ENCODE results near the gene IRX4. TPM values are rescaled to one million over a fixed set of nuclear protein-coding genes. Genes with fewer than 3 reads are reported as not detected.

The IRX4 gene
- total RNA-seq, 1 donor from 2014 or later: 0.92 TPM

DNA sequence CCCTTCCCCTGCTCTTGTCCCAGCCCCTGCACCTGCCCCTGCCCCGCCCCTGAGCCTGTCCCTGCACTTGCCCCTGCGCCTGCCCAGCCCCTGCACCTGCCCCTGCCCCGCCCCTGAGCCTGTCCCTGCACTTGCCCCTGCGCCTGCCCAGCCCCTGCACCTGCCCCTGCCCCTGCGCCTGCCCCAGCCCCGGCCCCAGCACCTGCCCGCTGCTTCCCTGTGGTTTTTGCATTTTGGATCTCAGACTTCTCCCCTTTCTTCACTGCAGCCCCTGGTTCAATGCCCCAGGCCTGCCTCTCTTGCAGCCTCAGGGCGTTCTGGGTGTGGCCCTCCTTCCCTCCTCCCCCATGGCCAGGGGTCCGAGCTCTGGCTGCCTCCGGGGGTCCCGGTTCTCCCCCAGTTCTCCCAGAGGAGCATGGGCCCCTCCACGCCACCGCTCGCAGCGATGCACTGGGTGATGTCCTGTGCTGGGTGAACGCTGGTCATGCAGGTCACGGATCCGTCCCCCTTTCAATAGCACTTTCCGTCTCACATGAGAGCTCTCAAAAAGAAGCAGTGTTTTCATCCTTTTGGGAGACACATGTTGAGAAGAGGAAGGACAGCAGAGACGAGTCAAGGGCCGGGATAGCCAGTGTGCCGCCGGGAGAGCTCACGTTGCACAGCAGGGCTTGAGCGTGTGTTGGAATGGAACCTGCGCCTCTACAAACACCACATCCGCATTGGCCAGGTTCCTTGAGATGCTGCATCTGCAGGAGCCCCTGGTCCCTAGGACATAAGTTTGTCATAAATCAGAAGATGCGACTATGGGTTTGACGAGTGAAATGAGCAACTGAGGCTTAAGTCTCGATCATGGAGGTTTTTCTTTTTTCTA is 44.0 kb upstream of the IRX4 start:
- peaks cover 23% of the 10 kb centered on the region for H3K27me3 ChIP-seq (ENCODE audit: control insufficient read depth, insufficient read depth, low read length)
- H3K4me3 ChIP-seq (ENCODE audit: low read depth, low read length): no peak overlapping the region
- DNase-seq (ENCODE audit: low read depth): no peak
- H3K36me3 ChIP-seq (ENCODE audit: control insufficient read depth, insufficient read depth, low read length): no peaks in the 10 kb centered on the region
- TF ChIP-seq, protein P1, sequence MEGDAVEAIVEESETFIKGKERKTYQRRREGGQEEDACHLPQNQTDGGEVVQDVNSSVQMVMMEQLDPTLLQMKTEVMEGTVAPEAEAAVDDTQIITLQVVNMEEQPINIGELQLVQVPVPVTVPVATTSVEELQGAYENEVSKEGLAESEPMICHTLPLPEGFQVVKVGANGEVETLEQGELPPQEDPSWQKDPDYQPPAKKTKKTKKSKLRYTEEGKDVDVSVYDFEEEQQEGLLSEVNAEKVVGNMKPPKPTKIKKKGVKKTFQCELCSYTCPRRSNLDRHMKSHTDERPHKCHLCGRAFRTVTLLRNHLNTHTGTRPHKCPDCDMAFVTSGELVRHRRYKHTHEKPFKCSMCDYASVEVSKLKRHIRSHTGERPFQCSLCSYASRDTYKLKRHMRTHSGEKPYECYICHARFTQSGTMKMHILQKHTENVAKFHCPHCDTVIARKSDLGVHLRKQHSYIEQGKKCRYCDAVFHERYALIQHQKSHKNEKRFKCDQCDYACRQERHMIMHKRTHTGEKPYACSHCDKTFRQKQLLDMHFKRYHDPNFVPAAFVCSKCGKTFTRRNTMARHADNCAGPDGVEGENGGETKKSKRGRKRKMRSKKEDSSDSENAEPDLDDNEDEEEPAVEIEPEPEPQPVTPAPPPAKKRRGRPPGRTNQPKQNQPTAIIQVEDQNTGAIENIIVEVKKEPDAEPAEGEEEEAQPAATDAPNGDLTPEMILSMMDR (IDR thresholded peaks at IDR 0.05; ENCODE audit: insufficient read depth, low read length, poor library complexity, severe bottlenecking): no peak

DNA sequence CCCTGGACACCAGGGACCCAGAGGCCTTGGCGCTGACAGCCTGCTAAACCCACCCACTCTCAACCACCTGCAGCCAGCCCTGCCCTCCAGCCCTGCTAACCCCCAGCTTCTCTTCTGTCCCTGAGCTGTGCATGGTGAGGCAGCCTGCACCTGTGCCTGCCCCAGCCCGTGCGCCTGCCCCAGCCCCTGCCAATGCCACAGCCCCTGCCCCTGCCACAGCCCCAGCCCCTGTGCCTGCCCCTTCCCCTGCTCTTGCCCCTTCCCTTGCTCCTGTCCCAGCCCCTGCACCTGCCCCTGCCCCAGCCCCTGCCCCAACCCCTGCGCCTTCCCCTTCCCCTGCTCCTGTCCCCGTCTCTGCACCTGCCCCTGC is 43.3 kb upstream of the IRX4 start:
- TF ChIP-seq, protein P1 (IDR thresholded peaks at IDR 0.05; ENCODE audit: insufficient read depth, low read length, poor library complexity, severe bottlenecking): no peak
- no peak for DNase-seq (ENCODE audit: low read depth)

DNA sequence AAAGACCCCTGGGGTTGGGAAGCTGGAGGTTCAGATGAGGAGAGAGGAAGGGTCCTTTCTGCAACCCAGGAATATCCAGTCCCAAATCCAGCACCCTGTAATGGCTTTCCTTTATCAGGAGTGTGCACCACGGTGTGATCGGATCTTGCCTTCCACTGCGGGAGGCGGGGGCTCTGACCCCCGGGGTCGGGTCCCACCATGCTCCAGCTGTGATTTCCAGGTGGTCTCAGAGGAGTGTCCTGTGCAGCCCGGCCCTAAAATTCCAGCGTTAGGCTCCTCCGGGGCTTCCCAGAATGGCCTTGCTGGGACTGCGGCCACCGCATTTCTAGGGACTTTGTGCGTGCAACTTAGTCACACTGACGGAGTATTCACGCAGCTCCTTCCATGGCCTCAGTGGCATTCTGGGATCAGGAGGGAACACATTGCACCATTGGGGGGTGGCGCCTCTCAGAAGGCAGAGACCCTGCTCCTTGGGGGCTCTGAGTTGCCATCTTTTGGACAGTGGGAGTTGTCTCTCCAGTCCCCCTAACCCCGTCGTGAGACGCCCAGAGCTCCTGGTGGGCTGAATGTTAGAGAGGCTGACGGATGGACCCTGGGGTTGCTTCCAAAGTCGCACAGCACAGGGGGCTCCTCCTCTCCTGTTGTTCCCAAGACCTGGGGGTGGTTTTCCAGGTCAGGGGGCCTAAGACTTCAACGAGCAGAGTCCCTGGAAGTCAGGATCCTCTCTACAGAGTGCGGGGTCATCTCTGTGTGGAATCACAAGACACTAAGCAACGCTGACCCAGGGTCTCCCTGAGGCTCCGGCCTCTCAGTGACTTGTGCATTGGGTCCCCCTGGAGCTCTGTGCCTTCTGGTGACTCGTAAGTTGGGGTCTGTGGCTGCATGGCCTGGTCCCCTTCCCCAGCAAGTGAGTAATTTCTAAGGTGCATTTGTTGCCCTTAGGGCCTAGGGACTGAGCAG is 42.7 kb upstream of the IRX4 start:
- H3K4me3 ChIP-seq (ENCODE audit: low read depth, low read length): no peak overlapping the region
- no peak for DNase-seq (ENCODE audit: low read depth)
- H3K27me3 ChIP-seq (ENCODE audit: control insufficient read depth, insufficient read depth, low read length): peaks cover 9% of the 10 kb centered on the region
- TF ChIP-seq, protein P1 (IDR thresholded peaks at IDR 0.05; ENCODE audit: insufficient read depth, low read length, poor library complexity, severe bottlenecking): no peak
- no peaks in the 10 kb centered on the region for H3K36me3 ChIP-seq (ENCODE audit: control insufficient read depth, insufficient read depth, low read length)

More for the DNA sequence above, 43.3 kb upstream of the IRX4 start:
- peaks cover 16% of the 10 kb centered on the region for H3K27me3 ChIP-seq (ENCODE audit: control insufficient read depth, insufficient read depth, low read length)
- no peaks in the 10 kb centered on the region for H3K36me3 ChIP-seq (ENCODE audit: control insufficient read depth, insufficient read depth, low read length)
- H3K4me3 ChIP-seq (ENCODE audit: low read depth, low read length): no peak overlapping the region

DNA sequence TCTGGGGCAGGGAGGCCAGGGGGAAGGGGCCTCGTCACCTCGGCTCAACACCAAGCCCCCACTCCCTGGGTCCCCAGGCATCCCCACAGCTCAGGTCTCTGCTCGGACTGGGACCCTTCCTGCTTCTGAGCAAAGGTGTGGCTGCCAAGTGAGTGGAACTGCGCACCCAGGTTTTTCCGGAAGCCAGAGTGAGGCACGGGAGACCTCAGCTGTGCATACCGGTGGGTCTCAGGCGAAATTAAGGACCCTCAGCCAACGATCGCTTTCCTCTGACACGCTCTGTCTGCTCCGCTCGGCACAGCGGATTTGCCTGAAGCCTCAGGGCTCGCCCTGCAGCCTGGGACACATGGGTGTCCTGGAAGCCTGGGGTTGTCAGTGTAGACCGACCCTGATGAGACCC is 41.0 kb upstream of the IRX4 start:
- Histone ChIP-seq H3K4me3 (ENCODE audit: low read depth, low read length) (no peak overlapping the region), H3K36me3 (ENCODE audit: control insufficient read depth, insufficient read depth, low read length) (no peaks in the 10 kb centered on the region), H3K27me3 (ENCODE audit: control insufficient read depth, insufficient read depth, low read length) (peaks cover 2% of the 10 kb centered on the region)
- DNase-seq (ENCODE audit: low read depth): no peak
- TF ChIP-seq, protein P1 (IDR thresholded peaks at IDR 0.05; ENCODE audit: insufficient read depth, low read length, poor library complexity, severe bottlenecking): no peak

DNA sequence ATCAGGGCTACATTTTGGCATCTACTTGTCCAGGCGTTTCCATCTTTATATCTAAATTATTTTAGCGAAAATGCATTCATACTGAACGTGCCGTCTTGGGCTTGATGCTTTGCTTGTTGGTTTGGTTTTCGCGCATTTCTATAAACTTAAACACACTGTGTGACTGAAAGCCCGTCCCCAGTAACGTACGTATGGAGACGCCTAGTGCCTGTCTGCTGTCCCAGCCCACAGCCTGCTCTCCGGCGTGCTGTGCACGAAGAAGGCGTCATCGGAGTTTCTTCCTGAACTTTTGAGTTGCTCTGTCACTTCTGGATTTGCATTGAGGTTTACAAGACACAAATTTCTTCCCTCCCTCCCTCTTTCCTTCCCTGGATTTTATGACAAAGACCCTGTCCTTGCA is 40.6 kb upstream of the IRX4 start:
- Histone ChIP-seq H3K36me3 (ENCODE audit: control insufficient read depth, insufficient read depth, low read length) (no peaks in the 10 kb centered on the region), H3K27me3 (ENCODE audit: control insufficient read depth, insufficient read depth, low read length) (peaks cover 2% of the 10 kb centered on the region), H3K4me3 (ENCODE audit: low read depth, low read length) (no peak overlapping the region)
- DNase-seq (ENCODE audit: low read depth): no peak
- TF ChIP-seq, protein P1 (IDR thresholded peaks at IDR 0.05; ENCODE audit: insufficient read depth, low read length, poor library complexity, severe bottlenecking): no peak
